Psoas muscle (tissue), 8 donors: ENCODE measurements around the gene NPTN. TPM values are rescaled to one million over a fixed set of nuclear protein-coding genes. Genes with fewer than 3 reads are reported as not detected.

Source experiments
- ATAC-seq, 4 donors: fragments of 200-7000 bp; cut with Tn5 transposase; one replicate each; pipeline ENCODE4 v1.9.1; 2020; ENCODE audit warnings: moderate library complexity in 3 of 4, mild to moderate bottlenecking in 2 of 4
- DNase-seq, 2 donors: peaks; one replicate each; pipeline ENCODE4 v3.0.0-alpha.2; 2020
- H3K27ac ChIP-seq: fragments of 200-600 bp; one replicate; pipeline ENCODE4 v1.8.0; 2022
- H3K27me3 ChIP-seq, 3 donors: fragments of 200-600 bp in 1 of 3; one replicate each; pipeline versions ENCODE4 v1.6.1 to v1.8.0; 2013 to 2022; ENCODE audit warnings: low read length in 2 of 3, mild to moderate bottlenecking in 2 of 3, moderate library complexity in 1 of 3; ENCODE audit not compliant: insufficient read depth in 3 of 3
- H3K36me3 ChIP-seq, 2 donors: fragments of 200-600 bp in 1 of 2; one replicate each; pipeline versions ENCODE4 v1.6.1 to v1.8.0; 2013 to 2022; ENCODE audit warnings: low read depth in 1 of 2, mild to moderate bottlenecking in 1 of 2, moderate library complexity in 1 of 2; ENCODE audit not compliant: insufficient read depth in 1 of 2
- H3K4me1 ChIP-seq: fragments of 200-600 bp; one replicate; pipeline ENCODE4 v1.8.0; 2022
- H3K4me3 ChIP-seq: fragments of 200-600 bp; one replicate; pipeline ENCODE4 v1.8.0; 2022; ENCODE audit warnings: mild to moderate bottlenecking
- H3K9me3 ChIP-seq: fragments of 200-600 bp; one replicate; pipeline ENCODE4 v1.8.0; 2022
- WGBS, 3 donors: extraction: QIAGEN DNeasy Blood & Tissue Kit; methylation state at CpG; one replicate each; pipeline versions ENCODE4 v1.1.6 to v1.1.7; 2013; 5-methylcytosine and 5-hydroxymethylcytosine counted together
- intact Hi-C, 2 donors: fragments of 100-400 bp; cut with DNase I; formaldehyde crosslinking; loops; one replicate each; pipeline versions ENCODE4 v1.11.0 to v1.14.2; 2022
- polyA plus RNA-seq, 3 donors: library from polyadenylated mRNA; stranded (reverse); fragments of 200-250 nt; gene quantifications; one replicate each; pipeline ENCODE4 v1.2.3, GENCODE V29; 2013
- total RNA-seq, 4 donors: library from RNA; stranded (reverse); fragmentation: NEBNext Ultra II Directional in 2 of 4; extraction: Animal tissue kit (Norgen Biotek cat#: 25700) in 2 of 4; gene quantifications; one replicate each; pipeline versions ENCODE4 v1.2.1 to v1.2.4, GENCODE V29; 2021 to 2023
- TF ChIP-seq, protein P1 (sequence below): fragments of 200-600 bp; IDR thresholded peaks from one replicate; pipeline ENCODE4 v1.8.0; 2022; ENCODE audit warnings: antibody characterized with exemption
- donor health status: healthy with polysubstance abuse.
- donor health status: DM: no; HTN: no; CAD: no; lungs with moderate emphysema.
- donor health status: Bipolar disorder and iron deficiency.
- donor health status: healthy.
- donor health status: DM: yes; HTN: yes; CAD: no.
- donor health status: DM: no; HTN: no; CAD: no.
- donor health status: DM: no; HTN: no; CAD: no.
- donor health status: DM: yes; HTN: yes; CAD: no.

Gene NPTN
- total and polyA plus RNA-seq, 7 donors, result 26.3 to 41.1 (median 32.1) TPM

DNA sequence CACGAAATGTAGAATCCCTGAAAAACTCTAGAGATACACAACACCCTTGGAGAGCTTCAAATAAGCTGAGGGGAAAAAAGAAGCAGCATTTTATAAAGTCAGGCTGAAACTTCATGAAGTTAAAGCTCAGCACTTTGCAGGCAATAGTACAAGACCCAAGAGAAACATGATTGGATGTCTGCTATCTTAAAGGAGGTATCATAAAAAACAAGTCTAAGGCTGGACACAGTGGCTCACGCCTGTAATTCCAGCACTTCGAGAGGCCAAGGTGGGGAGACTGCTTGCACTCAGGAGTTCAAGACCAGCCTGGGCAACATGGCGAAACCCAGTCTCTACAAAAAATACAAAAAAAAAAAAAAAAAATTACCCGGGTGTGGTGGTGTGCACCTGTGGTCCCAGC lies 42.9 kb downstream of the NPTN start:
- Histone ChIP-seq H3K4me3 (no peak overlapping the region), H3K9me3 (no peaks in the 10 kb centered on the region), H3K27me3 (no peaks in the 10 kb centered on the region), H3K27ac (no peak overlapping the region), H3K36me3 (peaks cover 8 to 62% of the 10 kb centered on the region in 2 donors), H3K4me1 (peaks cover 11% of the 10 kb centered on the region)
- no peak for DNase-seq
- 96% methylated on average over 5 of the region's 5 CpGs for WGBS, 3 donors
- intact Hi-C loops, result no loop called here
- TF ChIP-seq, protein P1, sequence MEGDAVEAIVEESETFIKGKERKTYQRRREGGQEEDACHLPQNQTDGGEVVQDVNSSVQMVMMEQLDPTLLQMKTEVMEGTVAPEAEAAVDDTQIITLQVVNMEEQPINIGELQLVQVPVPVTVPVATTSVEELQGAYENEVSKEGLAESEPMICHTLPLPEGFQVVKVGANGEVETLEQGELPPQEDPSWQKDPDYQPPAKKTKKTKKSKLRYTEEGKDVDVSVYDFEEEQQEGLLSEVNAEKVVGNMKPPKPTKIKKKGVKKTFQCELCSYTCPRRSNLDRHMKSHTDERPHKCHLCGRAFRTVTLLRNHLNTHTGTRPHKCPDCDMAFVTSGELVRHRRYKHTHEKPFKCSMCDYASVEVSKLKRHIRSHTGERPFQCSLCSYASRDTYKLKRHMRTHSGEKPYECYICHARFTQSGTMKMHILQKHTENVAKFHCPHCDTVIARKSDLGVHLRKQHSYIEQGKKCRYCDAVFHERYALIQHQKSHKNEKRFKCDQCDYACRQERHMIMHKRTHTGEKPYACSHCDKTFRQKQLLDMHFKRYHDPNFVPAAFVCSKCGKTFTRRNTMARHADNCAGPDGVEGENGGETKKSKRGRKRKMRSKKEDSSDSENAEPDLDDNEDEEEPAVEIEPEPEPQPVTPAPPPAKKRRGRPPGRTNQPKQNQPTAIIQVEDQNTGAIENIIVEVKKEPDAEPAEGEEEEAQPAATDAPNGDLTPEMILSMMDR, result no peak
- ATAC-seq, result no peak

DNA sequence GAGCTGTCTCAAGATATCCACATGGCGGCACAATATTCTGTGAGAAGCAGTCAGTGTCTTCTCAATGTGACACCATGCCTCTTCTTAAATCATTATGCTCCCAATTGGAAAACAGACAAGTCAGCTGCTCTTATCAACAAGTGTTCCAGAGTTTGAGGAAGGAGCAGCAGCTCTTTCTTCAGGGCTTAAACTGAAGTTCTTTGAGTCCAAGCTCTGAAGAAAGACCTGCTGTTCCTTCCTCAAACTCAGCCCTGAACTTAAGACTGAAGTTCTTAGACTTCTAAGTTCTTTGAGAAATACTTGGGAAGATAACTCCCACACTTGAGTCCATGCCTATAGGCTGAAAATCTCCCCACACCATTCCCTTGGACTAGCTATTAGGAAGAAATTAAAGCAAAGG lies 43.4 kb downstream of the NPTN start:
- Histone ChIP-seq H3K9me3 (no peaks in the 10 kb centered on the region), H3K36me3 (peaks cover 8 to 67% of the 10 kb centered on the region in 2 donors), H3K4me1 (peaks cover 8% of the 10 kb centered on the region), H3K4me3 (no peak overlapping the region), H3K27ac (no peak overlapping the region), H3K27me3 (no peaks in the 10 kb centered on the region)
- WGBS, 3 donors, result 96 to 100% (median 97%) methylated on average over 1 of the region's 1 CpG
- no peak for DNase-seq
- intact Hi-C loops, result no loop called here
- TF ChIP-seq, protein P1, result no peak
- no peak for ATAC-seq

DNA sequence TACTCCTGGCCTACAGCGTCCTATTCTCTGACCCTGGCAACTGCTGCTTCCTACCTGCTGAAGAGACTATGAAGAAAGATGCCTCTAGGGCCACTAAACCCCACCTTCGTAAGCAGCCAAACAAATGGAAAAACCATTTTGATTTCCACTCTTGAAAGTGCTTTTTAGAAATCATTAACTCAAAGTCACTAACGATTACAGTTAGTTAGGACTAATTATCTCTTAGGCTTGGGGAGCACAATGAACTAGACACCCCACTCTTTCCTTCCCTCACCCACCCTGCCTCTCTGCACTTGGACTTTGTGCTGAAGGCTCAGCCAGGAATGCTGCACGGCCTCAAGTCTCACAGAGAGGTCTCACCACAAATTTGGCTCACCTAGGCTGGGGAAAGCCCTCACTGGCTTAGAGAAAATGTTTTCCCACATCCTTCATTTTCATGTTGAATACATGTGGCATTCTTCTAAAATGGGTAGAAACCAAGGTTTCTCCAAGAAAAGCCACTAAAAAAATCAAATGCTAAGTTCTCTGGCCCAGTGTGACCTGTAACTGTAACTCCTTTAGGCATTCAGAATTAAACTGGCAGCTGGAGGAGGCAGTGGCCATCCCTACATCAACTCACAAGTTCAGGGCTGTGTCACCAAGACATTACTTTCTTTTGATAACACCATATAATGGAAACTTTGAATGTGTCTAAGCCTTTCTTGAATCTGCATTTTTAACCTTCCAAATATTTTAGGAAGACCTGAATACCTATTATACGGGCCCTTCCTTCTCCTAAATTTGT lies 47.1 kb downstream of the NPTN start:
- ATAC-seq, result no peak
- Histone ChIP-seq H3K4me1 (no peaks in the 10 kb centered on the region), H3K27me3 (no peaks in the 10 kb centered on the region), H3K9me3 (no peaks in the 10 kb centered on the region), H3K36me3 (peaks cover 14 to 96% of the 10 kb centered on the region in 2 donors), H3K27ac (no peak overlapping the region), H3K4me3 (no peak overlapping the region)
- TF ChIP-seq, protein P1, result no peak
- intact Hi-C loops, result no loop called here
- 82 to 86% (median 83%) methylated on average over 5 of the region's 5 CpGs for WGBS, 3 donors
- no peak for DNase-seq

DNA sequence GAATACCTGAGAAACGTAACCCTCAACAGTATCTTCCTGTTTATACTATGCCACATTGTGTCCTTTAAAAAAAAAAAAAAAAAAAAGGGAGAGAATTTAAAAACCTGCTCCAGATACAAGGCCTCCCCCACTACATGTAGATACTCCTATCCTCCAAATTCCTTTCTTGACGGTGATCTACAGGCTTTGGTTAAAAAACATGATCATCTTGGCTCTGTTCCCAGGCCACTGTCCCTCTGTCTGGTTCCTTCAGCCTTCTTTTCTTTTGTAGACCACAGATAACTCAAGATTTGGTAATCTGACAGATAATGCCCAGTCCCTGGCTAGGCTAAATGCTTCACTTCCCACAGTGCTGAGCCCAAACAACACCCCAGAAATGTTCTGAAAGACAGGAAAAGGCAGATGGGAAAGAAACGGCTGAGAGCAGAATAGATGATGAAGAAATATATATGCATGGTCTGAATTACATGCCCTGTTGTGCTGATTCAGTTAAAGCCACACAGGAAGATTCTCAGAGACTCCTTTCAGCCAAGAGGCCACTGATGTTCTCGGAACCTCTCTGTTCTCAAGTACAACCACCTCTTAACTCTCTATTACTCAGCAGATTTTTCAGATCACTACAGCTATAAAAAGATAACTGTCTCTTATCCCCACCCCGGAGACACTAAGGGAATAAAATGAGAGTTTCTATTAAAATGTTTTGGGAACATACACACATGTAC lies 48.3 kb downstream of the NPTN start:
- Histone ChIP-seq H3K4me1 (no peaks in the 10 kb centered on the region), H3K27me3 (no peaks in the 10 kb centered on the region), H3K27ac (no peak overlapping the region), H3K36me3 (peaks cover 14 to 97% of the 10 kb centered on the region in 2 donors), H3K9me3 (no peaks in the 10 kb centered on the region), H3K4me3 (no peak overlapping the region)
- intact Hi-C loops, result no loop called here
- TF ChIP-seq, protein P1, result no peak
- DNase-seq, result no peak
- 53 to 68% (median 59%) methylated on average over 5 of the region's 5 CpGs for WGBS, 3 donors
- no peak for ATAC-seq
